NCI-H1417 treated with DMSO at 0.1 percent for 48 hours (cell line): ENCODE data around the gene ATP9A.
A peak's percentile ranks its signal among the peaks of the same experiment; 100 is the strongest.

Experiments used
- DNase-seq: peaks from one replicate; lab custom pipeline; 2025; lab: John Stamatoyannopoulos, UW

The ATP9A gene

GRCh38 chr20:51597389-51598231 is 170.6 kb downstream of the ATP9A start:
- DNase-seq: no peak

GRCh38 chr20:51596668-51597388 is 171.4 kb downstream of the ATP9A start:
- DNase-seq: no peak

- DNase-seq: no peak
Measured at GRCh38 chr20:51595744-51596143, 172.4 kb downstream of the ATP9A start.

GRCh38 chr20:51595058-51595532 is 173.1 kb downstream of the ATP9A start:
- peak; percentile 29 for DNase-seq

- DNase-seq: no peak
Measured at GRCh38 chr20:51594236-51595057, 173.7 kb downstream of the ATP9A start.

- no peak for DNase-seq
Measured at GRCh38 chr20:51593584-51593983, 174.6 kb downstream of the ATP9A start.

- DNase-seq: no peak
Measured at GRCh38 chr20:51592564-51592963, 175.6 kb downstream of the ATP9A start.

- DNase-seq: no peak
Measured at GRCh38 chr20:51591871-51592270, 176.3 kb downstream of the ATP9A start.

- DNase-seq: no peak
Measured at GRCh38 chr20:51588762-51589161, 179.4 kb downstream of the ATP9A start.

GRCh38 chr20:51587145-51587544 is 181.0 kb downstream of the ATP9A start:
- DNase-seq: no peak

GRCh38 chr20:51586005-51586440 is 182.2 kb downstream of the ATP9A start:
- no peak for DNase-seq

GRCh38 chr20:51585148-51585547 is 183.0 kb downstream of the ATP9A start:
- no peak for DNase-seq

- no peak for DNase-seq
Measured at GRCh38 chr20:51584737-51585136, 183.5 kb downstream of the ATP9A start.

- no peak for DNase-seq
Measured at GRCh38 chr20:51584116-51584515, 184.1 kb downstream of the ATP9A start.

- DNase-seq: no peak
Measured at GRCh38 chr20:51583499-51583898, 184.7 kb downstream of the ATP9A start.

- DNase-seq: peak; percentile 16
Measured at GRCh38 chr20:51583073-51583472, 185.1 kb downstream of the ATP9A start.

GRCh38 chr20:51581571-51581970 is 186.6 kb downstream of the ATP9A start:
- DNase-seq: no peak

GRCh38 chr20:51579137-51579536 is 189.1 kb downstream of the ATP9A start:
- DNase-seq: no peak

- DNase-seq: no peak
Measured at GRCh38 chr20:51578145-51578459, 190.1 kb downstream of the ATP9A start.

- no peak for DNase-seq
Measured at GRCh38 chr20:51577432-51578144, 190.6 kb downstream of the ATP9A start.

- no peak for DNase-seq
Measured at GRCh38 chr20:51575486-51575885, 192.7 kb downstream of the ATP9A start.
